ENCODE measurements around the gene TRMO.

TRMO gene

DNA sequence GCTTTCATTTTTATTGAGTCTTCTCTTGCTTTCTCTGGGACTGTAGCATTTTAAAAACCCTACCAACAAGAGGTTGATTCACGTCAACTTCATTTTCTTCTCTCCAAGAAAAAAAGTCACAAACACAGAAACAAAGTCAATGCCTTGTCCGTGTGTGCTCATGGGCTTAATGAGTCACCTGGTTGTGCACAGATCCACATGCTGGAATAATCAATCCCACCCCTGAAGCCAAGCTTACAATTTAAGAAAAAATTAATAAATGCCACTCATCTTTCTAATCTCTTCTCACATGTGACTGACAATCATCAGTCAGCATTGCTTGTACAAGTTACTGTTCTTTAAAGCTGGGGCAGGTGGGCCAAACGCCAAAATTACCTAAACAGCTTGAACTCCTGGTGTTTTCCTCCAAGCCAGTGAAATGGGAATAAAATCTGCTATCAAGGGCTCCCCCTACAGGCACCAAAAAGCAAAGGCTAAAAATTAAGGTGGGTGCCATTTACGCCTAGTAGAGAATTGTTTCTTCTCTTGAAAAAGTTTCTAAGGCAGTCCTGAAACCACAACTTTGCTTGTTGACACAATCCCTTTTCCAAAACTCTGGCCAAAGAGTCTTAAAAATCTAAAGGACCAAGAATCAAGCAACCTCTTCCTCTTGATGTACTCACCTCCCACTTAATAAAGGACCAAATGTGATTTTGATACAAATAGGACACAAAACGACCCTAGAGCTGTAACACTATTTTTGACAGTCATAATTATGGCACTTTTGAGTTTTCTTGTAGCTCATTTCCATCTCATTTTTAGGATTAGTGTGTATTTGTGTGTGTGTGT lies 21.3 kb downstream of the TRMO start:
- no peak for ATAC-seq

- no peak for ATAC-seq
Measured at GRCh38 chr9:97900103-97900737, 22.1 kb downstream of the TRMO start.

- ATAC-seq, result peak in 1 of 2 donors; percentile 10
Measured at GRCh38 chr9:97895695-97896332, 26.5 kb downstream of the TRMO start.

DNA sequence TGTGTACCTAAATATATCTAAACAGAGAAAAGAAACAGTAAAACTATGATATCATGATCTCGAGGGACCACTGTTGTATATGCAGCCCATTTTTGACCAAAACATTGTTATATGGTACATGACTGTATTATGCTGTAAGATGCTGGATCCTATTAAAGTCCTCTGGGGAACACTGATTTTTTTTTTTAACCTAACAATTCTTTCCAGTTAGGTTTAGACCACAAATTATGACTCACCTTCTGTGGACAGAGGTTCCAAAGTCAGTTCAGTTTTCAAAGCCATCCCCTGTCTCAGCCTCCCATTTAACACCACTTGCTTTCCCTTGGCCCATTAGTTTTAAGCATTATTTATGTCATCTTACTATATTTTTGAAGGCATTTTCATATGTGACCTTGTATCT lies 27.1 kb downstream of the TRMO start:
- no peak for ATAC-seq

DNA sequence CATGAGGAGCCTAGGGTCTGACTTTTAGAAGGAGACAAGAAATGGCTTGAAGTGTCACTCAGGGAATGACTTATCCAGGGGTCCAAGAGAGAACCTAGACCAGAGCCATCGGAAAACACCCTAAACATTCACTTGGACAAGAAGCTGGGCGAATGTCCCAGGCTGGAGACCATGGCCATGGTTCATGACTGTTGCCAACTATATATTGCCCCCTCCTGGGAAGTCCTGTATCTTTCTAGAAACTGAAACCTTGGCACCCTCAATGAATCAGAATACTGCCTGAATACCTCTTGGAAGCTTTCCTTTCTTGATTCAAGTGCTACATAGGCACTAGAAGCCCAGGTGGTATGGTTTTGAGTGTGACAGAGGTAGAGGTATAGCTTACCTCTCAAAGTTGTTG lies 29.9 kb downstream of the TRMO start:
- no peak for ATAC-seq

DNA sequence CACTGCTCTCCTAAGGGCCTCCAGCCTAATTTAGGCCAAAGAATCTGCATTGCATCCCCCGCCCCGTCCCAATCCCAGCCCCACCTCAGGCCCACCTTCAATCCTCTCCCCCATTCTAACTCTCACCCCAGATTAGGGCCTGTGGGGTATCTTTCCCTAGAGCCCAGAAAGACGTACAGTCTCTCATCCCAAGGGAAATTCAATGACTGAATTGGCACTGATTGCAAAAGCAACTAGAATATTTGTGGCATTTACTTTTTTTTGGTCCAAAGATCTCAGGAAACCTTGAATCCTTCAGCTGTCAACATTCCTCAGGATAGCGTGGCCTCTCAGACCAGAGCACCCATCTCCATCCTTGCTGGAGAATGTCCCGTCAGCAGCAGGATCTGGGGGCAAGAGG lies 30.6 kb downstream of the TRMO start:
- no peak for ATAC-seq

DNA sequence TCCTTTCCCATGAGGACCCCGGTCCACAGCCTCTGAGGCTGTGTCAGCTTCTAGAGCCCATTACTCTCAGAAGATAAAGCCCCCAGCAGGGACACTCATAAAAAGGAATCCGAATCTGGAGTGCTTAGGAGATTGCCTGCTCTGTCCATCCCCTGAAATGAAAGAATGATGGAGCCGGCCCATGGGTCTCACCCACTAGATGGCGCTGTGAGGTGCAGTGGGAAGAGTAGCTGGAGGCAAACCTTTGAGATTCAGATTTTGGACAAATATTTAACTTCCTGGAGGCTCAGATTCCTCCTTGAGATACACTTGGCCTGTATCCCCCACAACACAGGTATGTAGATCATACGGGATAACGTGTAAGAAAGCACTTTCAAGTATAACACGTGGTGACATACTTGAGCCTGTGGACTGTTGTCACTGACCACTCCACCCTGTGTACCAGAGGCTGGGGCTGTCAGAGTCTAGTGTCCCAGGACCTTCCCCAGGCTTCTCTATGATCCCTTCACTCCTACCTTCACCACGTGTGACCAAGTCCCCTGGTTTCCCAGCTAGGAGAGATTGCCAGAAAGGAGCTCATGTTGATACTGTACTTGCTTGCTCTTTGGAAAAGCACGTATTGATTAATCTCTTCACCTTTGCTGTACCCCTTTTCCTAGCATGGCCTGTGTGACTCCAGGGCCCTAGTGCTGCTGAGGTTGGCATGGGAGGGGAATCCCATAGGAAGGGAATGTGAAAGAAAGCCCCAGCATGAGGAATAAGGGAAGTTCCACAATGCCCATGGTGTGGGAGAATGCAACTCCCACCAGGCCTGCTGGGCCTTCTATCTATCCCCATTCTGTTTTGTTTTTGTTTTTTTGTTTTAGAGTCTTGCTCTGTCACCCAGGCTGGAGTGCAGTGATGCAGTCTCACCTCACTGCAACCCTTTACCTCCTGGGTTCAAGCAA lies 32.1 kb downstream of the TRMO start:
- peak; percentile 24 to 35 for ATAC-seq

DNA sequence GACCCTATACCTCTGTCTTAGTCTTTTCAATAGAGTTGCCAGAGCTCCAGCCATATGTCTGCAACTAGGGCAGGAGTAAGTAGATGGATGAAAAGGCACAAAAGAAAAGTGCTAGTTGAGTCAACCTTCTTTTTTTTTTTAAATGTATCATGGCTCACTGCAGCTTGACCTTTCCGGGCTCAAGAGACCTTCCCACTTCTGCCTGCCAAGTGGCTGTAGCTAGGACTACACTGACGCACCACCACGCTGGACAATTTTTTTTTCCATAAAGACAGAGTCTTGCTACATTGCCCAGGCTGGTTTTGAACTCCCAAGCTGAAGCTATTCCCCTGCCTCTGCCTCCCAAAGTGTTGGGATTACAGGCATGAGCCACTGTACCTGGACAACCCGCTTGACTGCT lies 42.0 kb downstream of the TRMO start:
- ATAC-seq, result no peak

DNA sequence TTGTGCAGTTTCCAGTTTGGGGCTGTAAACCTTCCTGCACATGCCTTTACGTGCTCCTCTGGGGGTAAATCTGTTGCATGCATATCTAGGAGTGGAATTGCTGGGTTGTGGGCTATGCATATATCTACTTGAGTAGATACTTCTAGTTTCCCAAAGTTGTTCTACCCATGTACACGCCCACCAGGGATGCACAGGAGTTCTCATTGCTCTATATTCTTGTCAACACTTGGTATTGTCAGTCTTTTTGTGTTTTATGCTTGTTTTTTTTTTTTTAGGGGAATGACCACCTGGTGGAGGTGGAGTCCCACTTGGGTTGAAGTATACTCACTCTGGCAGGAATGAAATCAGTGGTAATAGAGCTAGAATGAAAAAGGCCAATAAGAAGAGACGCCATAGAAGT lies 46.2 kb downstream of the TRMO start:
- no peak for ATAC-seq

- ATAC-seq, result no peak
Measured at GRCh38 chr9:97875111-97875510, 47.2 kb downstream of the TRMO start.

GRCh38 chr9:97874624-97875023 lies 47.7 kb downstream of the TRMO start:
- no peak for ATAC-seq

- no peak for ATAC-seq
Measured at GRCh38 chr9:97873882-97874281, 48.4 kb downstream of the TRMO start.

DNA sequence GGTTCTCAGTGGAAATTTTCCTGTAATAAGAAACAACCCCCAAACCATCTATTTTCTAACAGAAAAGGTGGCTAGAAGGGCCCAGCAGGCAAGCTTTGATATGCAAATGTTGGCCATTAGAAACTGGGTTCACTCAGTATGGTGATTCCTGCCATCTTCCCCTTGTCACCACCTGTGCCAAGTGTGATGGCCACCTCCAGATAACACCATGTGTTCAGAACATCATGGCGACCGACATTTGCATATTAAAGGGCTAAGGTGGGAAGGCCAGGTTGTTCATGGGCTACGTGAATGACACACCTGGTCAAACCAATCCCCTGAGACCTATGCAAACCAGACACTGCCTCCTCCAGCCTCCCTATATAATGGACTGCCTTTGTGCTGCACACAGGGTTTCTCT lies 48.9 kb downstream of the TRMO start:
- no peak for ATAC-seq

DNA sequence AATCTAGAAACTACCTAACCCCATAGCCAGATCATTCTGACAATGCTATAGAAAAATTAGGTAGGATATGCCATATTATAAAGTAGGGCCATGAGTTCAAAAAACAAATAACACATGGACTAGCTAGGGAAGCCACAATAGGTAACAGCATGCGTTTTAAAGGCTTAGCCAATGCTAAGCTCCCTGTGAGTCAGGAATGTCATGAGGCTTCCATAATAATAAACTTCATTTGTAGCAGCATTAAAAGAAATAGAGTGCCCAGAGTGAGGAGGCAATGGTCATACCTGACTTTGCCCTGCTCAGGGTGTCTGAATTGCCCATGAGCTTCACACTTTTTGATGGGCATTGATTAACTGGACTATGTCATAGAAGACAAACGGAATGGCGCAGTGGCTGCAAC lies 53.4 kb downstream of the TRMO start:
- ATAC-seq, result no peak

DNA sequence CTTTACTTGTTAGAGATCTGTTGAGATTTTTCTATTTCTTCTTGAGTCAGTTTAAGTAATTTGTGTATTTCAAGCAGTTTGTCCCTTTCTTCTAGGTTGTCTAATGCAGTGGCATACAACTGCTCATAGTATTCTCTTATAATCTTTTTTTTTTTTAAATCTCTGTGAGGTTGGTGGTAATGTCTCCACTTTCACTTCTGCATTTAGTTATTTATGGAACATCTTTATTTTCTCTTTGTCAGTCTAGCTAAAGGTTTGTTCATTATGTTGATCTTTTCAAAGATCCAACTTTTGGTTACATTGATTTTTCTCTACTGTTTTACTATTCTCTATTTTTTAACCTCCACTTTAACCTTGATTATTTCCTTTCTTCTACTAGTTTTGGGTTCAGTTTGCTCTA lies 55.5 kb downstream of the TRMO start:
- ATAC-seq, result no peak

DNA sequence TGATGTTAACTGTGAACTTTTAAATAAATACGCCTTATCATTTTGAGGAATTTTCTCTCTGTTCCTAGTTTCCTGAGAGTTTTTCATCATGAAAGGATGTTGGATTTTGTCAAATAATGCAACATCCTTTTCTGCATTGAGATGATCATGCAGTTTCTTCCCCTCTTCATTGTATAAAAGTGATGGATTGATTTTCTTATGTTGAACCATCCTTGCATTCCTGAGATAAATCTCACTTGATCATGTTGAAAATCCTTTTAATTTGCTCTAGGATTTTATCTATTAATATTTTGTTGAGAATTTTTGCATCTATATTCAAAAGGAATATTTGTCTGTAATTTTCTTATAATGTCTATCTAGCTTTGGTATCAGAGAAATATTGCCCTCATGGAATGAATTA lies 56.0 kb downstream of the TRMO start:
- ATAC-seq, result no peak

GRCh38 chr9:97864396-97864795 lies 57.9 kb downstream of the TRMO start:
- ATAC-seq, result no peak

DNA sequence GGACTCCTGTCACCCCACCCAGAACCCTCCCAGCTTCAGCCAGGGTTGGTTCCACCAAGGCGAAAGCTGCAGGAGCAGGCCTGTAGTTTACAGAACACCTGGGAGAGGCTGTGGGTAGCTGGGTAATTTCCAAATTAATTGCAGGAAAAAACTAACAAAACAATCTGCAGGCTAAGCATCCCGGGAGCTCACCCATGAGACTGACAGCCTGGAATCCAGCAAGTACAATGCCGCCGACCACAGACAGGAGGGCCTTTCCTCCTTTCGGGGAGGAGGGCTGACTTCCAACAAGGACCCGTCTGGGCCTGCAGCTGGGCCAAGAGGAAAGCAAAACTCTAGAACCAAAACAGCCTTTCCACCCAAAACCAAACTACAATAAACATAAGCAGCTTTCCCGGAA lies 59.0 kb downstream of the TRMO start:
- no peak for ATAC-seq

DNA sequence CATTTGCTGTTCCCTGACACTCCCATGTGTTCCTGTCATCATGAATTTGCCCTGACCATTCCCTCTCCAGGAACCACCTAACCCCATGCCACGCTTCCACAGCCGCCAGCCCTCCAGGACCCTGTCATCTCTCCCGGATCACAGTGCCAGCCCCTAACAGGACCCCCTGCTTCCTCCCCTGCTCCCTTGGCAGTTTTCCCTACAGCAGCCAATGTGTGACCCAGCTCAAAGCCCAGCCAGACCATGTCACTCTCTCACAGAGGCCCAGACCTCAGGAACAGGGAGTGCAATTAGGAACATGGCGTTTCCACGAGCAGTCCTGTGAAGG lies 61.2 kb downstream of the TRMO start:
- no peak for ATAC-seq

- no peak for ATAC-seq
Measured at GRCh38 chr9:97860451-97861147, 61.7 kb downstream of the TRMO start.

DNA sequence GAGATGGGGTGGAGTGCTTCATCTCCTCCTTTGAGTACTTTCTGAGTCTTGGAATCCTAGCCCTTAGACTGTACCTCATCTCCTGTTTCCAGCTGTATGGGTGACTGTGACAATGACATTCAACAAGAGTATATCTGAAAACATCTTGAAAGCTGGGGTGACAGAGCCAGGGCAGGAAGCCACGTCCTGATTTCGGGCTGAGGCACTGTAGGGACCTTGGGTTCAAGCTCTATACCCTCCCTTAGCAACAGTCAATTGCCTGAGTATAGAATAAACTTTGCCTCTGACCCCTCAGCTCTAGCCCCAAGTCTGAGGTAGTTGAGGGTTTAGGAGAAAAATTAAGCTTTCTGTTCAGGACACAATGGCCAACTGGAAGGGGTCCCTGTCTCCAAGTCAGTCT lies 63.0 kb downstream of the TRMO start:
- no peak for ATAC-seq

GRCh38 chr9:97858826-97859225 lies 63.5 kb downstream of the TRMO start:
- no peak for ATAC-seq

DNA sequence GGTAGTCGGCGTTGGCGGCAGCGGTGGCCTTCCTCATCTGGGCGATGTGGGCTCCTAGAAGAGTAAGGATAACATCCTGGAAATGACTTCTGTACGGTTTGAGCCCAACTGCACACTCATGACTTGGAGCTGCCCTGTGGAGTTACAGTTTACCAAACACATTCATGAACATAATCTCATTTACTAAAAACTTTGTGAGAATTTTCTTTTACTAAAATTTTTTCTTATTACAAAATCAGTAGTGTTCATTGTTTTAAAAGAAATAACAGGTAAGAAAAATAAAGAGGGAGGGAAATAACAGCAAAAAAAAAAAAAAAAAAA lies 63.9 kb downstream of the TRMO start:
- ATAC-seq, result no peak
